IMR-90 (cell line): ENCODE results near the gene CCR8.

Experiments
- CEBPB ChIP-seq: IDR thresholded peaks from 2 replicates; pipeline ENCODE4 v1.6.1; 2012; ENCODE audit warnings: low read depth, low read length, improper control_type of control experiment
- CTCF ChIP-seq: conservative IDR thresholded peaks from 2 replicates; pipeline ENCODE4 v1.5.1; 2012; ENCODE audit warnings: mild to moderate bottlenecking, low read depth, low read length, improper control_type of control experiment
- ELK1 ChIP-seq: fragments of 150-350 bp; IDR thresholded peaks from 2 replicates; pipeline ENCODE4 v1.6.1; 2016; ENCODE audit warnings: low read depth, mild to moderate bottlenecking, low read length, moderate library complexity, borderline replicate concordance
- FOS ChIP-seq: fragments of 150-350 bp; IDR thresholded peaks from 2 replicates; pipeline ENCODE4 v1.6.1; 2016; ENCODE audit warnings: low read depth, low read length
- MAFK ChIP-seq: IDR thresholded peaks from 2 replicates; pipeline ENCODE4 v1.6.1; 2012; ENCODE audit warnings: low read depth, low read length, improper control_type of control experiment
- POLR2A ChIP-seq: IDR thresholded peaks from 2 replicates; pipeline ENCODE4 v1.6.1; 2012; ENCODE audit warnings: mild to moderate bottlenecking, low read depth, low read length
- RCOR1 ChIP-seq: IDR thresholded peaks from 2 replicates; pipeline ENCODE4 v1.6.1; 2012; ENCODE audit warnings: mild to moderate bottlenecking, low read length, improper control_type of control experiment; ENCODE audit not compliant: insufficient replicate concordance
- SMC3 ChIP-seq: fragments of 150-350 bp; IDR thresholded peaks from 2 replicates; pipeline ENCODE4 v1.6.1; 2016; ENCODE audit warnings: low read depth, mild to moderate bottlenecking, antibody characterized with exemption, low read length, moderate library complexity
- USF2 ChIP-seq: fragments of 150-350 bp; IDR thresholded peaks from 2 replicates; pipeline ENCODE4 v1.6.1; 2017; ENCODE audit warnings: mild to moderate bottlenecking, antibody characterized with exemption, low read length, low read depth

- no peak for TF ChIP-seq CTCF
- no peak for TF ChIP-seq MAFK
- no peak for TF ChIP-seq POLR2A
- TF ChIP-seq ELK1, result no peak
- TF ChIP-seq CEBPB, result no peak
- no peak for TF ChIP-seq SMC3
- TF ChIP-seq RCOR1, result no peak
- TF ChIP-seq FOS, result no peak
- TF ChIP-seq USF2, result no peak
Observed at GRCh38 chr3:39284457-39284881, 45.0 kb upstream of the CCR8 start.
